Breast epithelium (tissue), 3 donors: ENCODE measurements around the gene NTRK2.

Experiments used
- POLR2A ChIP-seq: fragments of 450-650 bp; IDR thresholded peaks from one replicate; pipeline ENCODE4 v1.6.1; 2016; ENCODE audit warnings: antibody characterized with exemption, mild to moderate bottlenecking, moderate library complexity
- POLR2AphosphoS5 ChIP-seq, 3 donors: sonication (generic); formaldehyde crosslinking; IDR thresholded peaks; one replicate each; pipeline ENCODE4 v1.6.1; 2017; ENCODE audit warnings: antibody characterized with exemption in 3 of 3
- TF ChIP-seq, protein P1 (sequence below), 3 donors: fragments of 450-650 bp; IDR thresholded peaks; one replicate each; pipeline ENCODE4 v1.5.1; 2016 to 2017; ENCODE audit warnings: antibody characterized with exemption in 3 of 3, mild to moderate bottlenecking in 3 of 3, moderate library complexity in 3 of 3

DNA sequence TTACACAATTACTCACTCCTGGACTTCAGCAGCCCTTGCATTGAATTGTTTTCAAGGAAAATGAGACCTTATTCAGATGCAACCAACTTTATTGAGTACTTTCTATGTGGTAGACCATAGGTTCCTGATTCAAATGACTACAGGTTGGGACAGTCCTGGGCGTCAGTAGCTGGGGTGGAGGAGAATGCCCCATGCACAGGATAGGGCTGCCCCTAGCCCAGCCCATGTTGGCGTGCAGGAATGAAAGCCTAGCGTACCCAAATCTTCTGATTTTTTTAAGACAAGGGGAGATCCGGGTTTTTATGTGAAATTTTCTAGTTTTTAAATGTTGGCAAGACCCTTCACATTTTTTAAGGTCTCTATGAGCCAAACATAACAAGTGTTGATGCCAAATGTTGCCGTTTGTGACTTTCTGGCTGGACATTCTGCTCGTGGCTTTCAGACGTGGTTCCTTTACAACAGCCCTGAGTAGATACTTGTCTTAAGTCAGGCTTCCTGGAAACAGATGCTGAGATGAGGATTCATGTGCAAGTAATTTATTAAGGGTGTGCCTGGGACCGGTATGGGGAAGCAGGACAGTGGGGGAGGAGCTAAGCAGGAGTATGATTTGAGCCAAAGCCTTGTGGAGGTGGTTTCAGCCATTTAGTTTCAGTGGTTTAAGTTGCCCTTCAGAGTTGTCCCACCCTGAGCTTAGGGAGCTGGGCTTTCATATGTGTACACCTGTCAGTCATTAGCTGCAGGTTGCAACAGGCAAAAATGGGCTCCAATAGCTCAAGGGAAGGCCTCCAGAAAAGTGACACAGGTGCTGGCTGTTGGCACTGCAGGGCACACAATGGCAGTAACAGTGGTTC is 154.1 kb downstream of the NTRK2 start:
- TF ChIP-seq, protein P1, sequence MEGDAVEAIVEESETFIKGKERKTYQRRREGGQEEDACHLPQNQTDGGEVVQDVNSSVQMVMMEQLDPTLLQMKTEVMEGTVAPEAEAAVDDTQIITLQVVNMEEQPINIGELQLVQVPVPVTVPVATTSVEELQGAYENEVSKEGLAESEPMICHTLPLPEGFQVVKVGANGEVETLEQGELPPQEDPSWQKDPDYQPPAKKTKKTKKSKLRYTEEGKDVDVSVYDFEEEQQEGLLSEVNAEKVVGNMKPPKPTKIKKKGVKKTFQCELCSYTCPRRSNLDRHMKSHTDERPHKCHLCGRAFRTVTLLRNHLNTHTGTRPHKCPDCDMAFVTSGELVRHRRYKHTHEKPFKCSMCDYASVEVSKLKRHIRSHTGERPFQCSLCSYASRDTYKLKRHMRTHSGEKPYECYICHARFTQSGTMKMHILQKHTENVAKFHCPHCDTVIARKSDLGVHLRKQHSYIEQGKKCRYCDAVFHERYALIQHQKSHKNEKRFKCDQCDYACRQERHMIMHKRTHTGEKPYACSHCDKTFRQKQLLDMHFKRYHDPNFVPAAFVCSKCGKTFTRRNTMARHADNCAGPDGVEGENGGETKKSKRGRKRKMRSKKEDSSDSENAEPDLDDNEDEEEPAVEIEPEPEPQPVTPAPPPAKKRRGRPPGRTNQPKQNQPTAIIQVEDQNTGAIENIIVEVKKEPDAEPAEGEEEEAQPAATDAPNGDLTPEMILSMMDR (IDR thresholded peaks at IDR 0.05) = no peak
- no peak for TF ChIP-seq POLR2AphosphoS5 (IDR thresholded peaks at IDR 0.05)
- TF ChIP-seq POLR2A = no peak
